Mesenchymal stem cell (in vitro differentiated cells and primary cell): Measurements from ENCODE around the gene CCNQ.

Experiments used
- DNase-seq: peaks from one replicate; pipeline ENCODE4 v3.0.0-alpha.2; 2013
- H2AFZ ChIP-seq: one replicate; pipeline ENCODE4 v1.6.1; 2013; ENCODE audit warnings: low read depth, mild to moderate bottlenecking, control low read depth, inconsistent platforms, low read length, moderate library complexity
- H2AK5ac ChIP-seq: 2 replicates; pipeline ENCODE4 v1.6.1; 2013; ENCODE audit warnings: low read length, moderate library complexity, mild to moderate bottlenecking, inconsistent platforms; ENCODE audit not compliant: severe bottlenecking
- H2BK120ac ChIP-seq: one replicate; pipeline ENCODE4 v1.6.1; 2013; ENCODE audit warnings: low read depth, mild to moderate bottlenecking, inconsistent platforms, low read length, moderate library complexity
- H2BK12ac ChIP-seq, 2 experiments: one replicate each; pipeline ENCODE4 v1.6.1; 2013; ENCODE audit warnings: inconsistent platforms in 2 of 2, low read length in 2 of 2, mild to moderate bottlenecking in 2 of 2, moderate library complexity in 2 of 2, control low read depth in 1 of 2
- H2BK15ac ChIP-seq: one replicate; pipeline ENCODE4 v1.6.1; 2013; ENCODE audit warnings: mild to moderate bottlenecking, low read depth, inconsistent platforms; ENCODE audit not compliant: poor library complexity, severe bottlenecking
- H2BK5ac ChIP-seq: 2 replicates; pipeline ENCODE4 v1.6.1; 2013; ENCODE audit warnings: low read depth, mild to moderate bottlenecking, low read length, control low read depth, inconsistent platforms; ENCODE audit not compliant: poor library complexity, severe bottlenecking
- H3K14ac ChIP-seq, 2 experiments: one replicate each; pipeline ENCODE4 v1.6.1; 2013; ENCODE audit warnings: inconsistent platforms in 2 of 2, low read length in 2 of 2, control low read depth in 1 of 2, mild to moderate bottlenecking in 1 of 2, moderate library complexity in 1 of 2
- H3K18ac ChIP-seq, 2 experiments: one replicate each; pipeline ENCODE4 v1.6.1; 2013; ENCODE audit warnings: inconsistent platforms in 2 of 2, low read length in 2 of 2, control low read depth in 1 of 2, low read depth in 1 of 2, mild to moderate bottlenecking in 1 of 2
- H3K23ac ChIP-seq, 2 experiments: one replicate each; pipeline ENCODE4 v1.6.1; 2013; ENCODE audit warnings: inconsistent platforms in 2 of 2, low read length in 2 of 2, mild to moderate bottlenecking in 2 of 2, moderate library complexity in 2 of 2, control low read depth in 1 of 2
- H3K27ac ChIP-seq: 2 replicates; pipeline ENCODE4 v1.5.1; 2013; ENCODE audit warnings: mild to moderate bottlenecking, moderate library complexity, low read length, control low read depth, inconsistent platforms; ENCODE audit not compliant: poor library complexity, severe bottlenecking
- H3K27me3 ChIP-seq, 2 experiments: 2 replicates each; pipeline versions ENCODE4 v1.6.1 to v1.7.0; 2013; ENCODE audit warnings: low read length in 2 of 2, mild to moderate bottlenecking in 2 of 2, moderate library complexity in 2 of 2, control low read depth in 1 of 2, inconsistent platforms in 1 of 2; ENCODE audit not compliant: control insufficient read depth in 1 of 2, insufficient read depth in 1 of 2
- H3K36me3 ChIP-seq, 2 experiments: 2 replicates each; pipeline versions ENCODE4 v1.6.1 to v1.7.0; 2013; ENCODE audit warnings: low read length in 2 of 2, control low read depth in 1 of 2, inconsistent platforms in 1 of 2, low read depth in 1 of 2, mild to moderate bottlenecking in 1 of 2; ENCODE audit not compliant: insufficient read depth in 2 of 2, control insufficient read depth in 1 of 2
- H3K4ac ChIP-seq, 2 experiments: one replicate each; pipeline ENCODE4 v1.6.1; 2013; ENCODE audit warnings: inconsistent platforms in 2 of 2, low read length in 2 of 2, mild to moderate bottlenecking in 2 of 2, moderate library complexity in 2 of 2, control low read depth in 1 of 2, low read depth in 1 of 2
- H3K4me1 ChIP-seq: 2 replicates; pipeline ENCODE4 v1.6.1; 2013; ENCODE audit warnings: low read depth, low read length, control low read depth; ENCODE audit not compliant: control insufficient read depth, insufficient read depth
- H3K4me2 ChIP-seq: 2 replicates; pipeline ENCODE4 v1.6.1; 2013; ENCODE audit warnings: low read length, mild to moderate bottlenecking, inconsistent platforms; ENCODE audit not compliant: poor library complexity, severe bottlenecking
- H3K4me3 ChIP-seq, 2 experiments: 2 replicates each; pipeline versions ENCODE4 v1.5.1 to v1.7.0; 2013; ENCODE audit warnings: low read length in 2 of 2, mild to moderate bottlenecking in 2 of 2, control low read depth in 1 of 2, low read depth in 1 of 2; ENCODE audit not compliant: insufficient read depth in 1 of 2
- H3K79me1 ChIP-seq: replicated peaks from 2 replicates; pipeline ENCODE4 v1.6.1; 2013; ENCODE audit warnings: mild to moderate bottlenecking, control low read depth, low read length, inconsistent platforms; ENCODE audit not compliant: poor library complexity, severe bottlenecking
- H3K9ac ChIP-seq: 2 replicates; pipeline ENCODE4 v1.7.0; 2013; ENCODE audit warnings: mild to moderate bottlenecking, low read length, moderate library complexity
- H3K9me3 ChIP-seq: 2 replicates; pipeline ENCODE4 v1.7.0; 2013; ENCODE audit warnings: mild to moderate bottlenecking, low read length; ENCODE audit not compliant: control insufficient read depth
- H4K8ac ChIP-seq: one replicate; pipeline ENCODE4 v1.6.1; 2013; ENCODE audit warnings: inconsistent platforms, mild to moderate bottlenecking, low read length, moderate library complexity
- H4K91ac ChIP-seq: one replicate; pipeline ENCODE4 v1.6.1; 2013; ENCODE audit warnings: mild to moderate bottlenecking, low read length, inconsistent platforms
- WGBS: methylation state at CpG from one replicate; pipeline ENCODE4 v1.1.7; 2013; ENCODE audit warnings: mixed read lengths; 5-methylcytosine and 5-hydroxymethylcytosine counted together

CCNQ gene

GRCh38 chrX:153603131-153603656, 4.3 kb upstream of the CCNQ start:
- Histone ChIP-seq H3K23ac (no peak overlapping the region), H2AFZ (no peak overlapping the region), H3K36me3 (no peaks in the 10 kb centered on the region), H3K4me1 (peaks cover 8% of the 10 kb centered on the region), H3K27me3 (peaks cover 0 to 49% of the 10 kb centered on the region in 2 experiments), H2BK12ac (no peak overlapping the region), H3K9me3 (peaks cover 2% of the 10 kb centered on the region), H2BK120ac (no peak overlapping the region), H4K91ac (no peak overlapping the region), H2BK15ac (no peak overlapping the region), H3K14ac (no peak overlapping the region), H3K79me1 (peaks cover 2% of the 10 kb centered on the region), H3K4ac (no peak overlapping the region), H2BK5ac (no peak overlapping the region), H3K9ac (no peak overlapping the region), H2AK5ac (no peak overlapping the region), H3K4me2 (no peak overlapping the region), H4K8ac (no peak overlapping the region), H3K4me3 (no peak overlapping the region), H3K18ac (no peak overlapping the region), H3K27ac (no peak overlapping the region)
- 89% methylated on average over 15 of the region's 17 CpGs for WGBS
- no peak for DNase-seq

- H2BK12ac ChIP-seq: no peak overlapping the region
- no peak overlapping the region for H3K4ac ChIP-seq
- DNase-seq: no peak
- H3K14ac ChIP-seq: no peak overlapping the region
- H4K91ac ChIP-seq: no peak overlapping the region
- no peak overlapping the region for H3K27ac ChIP-seq
- H3K9me3 ChIP-seq: peaks cover 2% of the 10 kb centered on the region
- no peak overlapping the region for H3K9ac ChIP-seq
- 95% methylated on average over 3 of the region's 3 CpGs for WGBS
- H4K8ac ChIP-seq: no peak overlapping the region
- peaks cover 2% of the 10 kb centered on the region for H3K79me1 ChIP-seq
- no peak overlapping the region for H2BK5ac ChIP-seq
- peaks cover 8% of the 10 kb centered on the region for H3K4me1 ChIP-seq
- H3K4me2 ChIP-seq: no peak overlapping the region
- no peak overlapping the region for H3K23ac ChIP-seq
- no peak overlapping the region for H2AFZ ChIP-seq
- H2AK5ac ChIP-seq: no peak overlapping the region
- no peak overlapping the region for H2BK15ac ChIP-seq
- H3K18ac ChIP-seq: no peak overlapping the region
- H2BK120ac ChIP-seq: no peak overlapping the region
- H3K4me3 ChIP-seq: no peak overlapping the region
- peaks cover 0 to 47% of the 10 kb centered on the region in 2 experiments for H3K27me3 ChIP-seq
- H3K36me3 ChIP-seq: no peaks in the 10 kb centered on the region
Observed at GRCh38 chrX:153602601-153603000, 3.7 kb upstream of the CCNQ start.

DNA sequence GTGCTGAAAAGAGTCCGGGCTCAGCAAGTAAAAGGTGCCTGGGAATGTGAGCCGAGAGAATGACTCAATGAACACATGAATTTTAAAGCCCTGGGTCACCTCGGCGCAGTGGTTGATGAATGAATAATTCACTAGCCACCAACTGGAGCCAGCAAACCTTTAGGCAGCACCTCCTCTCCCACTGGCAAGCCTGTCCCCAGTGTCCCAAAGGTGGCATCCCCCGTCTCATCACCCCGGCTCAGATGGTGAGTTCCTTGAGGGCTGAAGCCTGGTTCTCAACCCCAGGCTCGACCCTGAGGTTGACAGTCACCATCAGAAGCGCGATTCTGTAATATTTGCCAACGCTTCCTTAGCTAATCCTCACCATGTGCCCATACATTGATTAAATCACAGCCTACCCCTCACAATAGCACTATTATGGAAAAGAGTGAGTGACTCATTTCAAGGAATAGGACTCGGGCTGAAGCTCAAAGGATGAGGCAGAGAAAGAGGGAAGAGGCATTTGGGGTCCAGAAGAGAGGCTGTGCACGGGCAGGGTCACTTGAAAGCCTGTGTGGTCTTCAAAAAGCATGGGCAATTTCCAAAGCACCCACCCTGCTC, 2.7 kb upstream of the CCNQ start:
- Histone ChIP-seq H4K91ac (no peak overlapping the region), H3K23ac (no peak overlapping the region), H3K4me2 (no peak overlapping the region), H3K9me3 (peaks cover 2% of the 10 kb centered on the region), H2AFZ (no peak overlapping the region), H2BK15ac (no peak overlapping the region), H3K14ac (no peak overlapping the region), H3K36me3 (no peaks in the 10 kb centered on the region), H3K9ac (no peak overlapping the region), H2BK12ac (no peak overlapping the region), H3K4ac (no peak overlapping the region), H2BK120ac (no peak overlapping the region), H2BK5ac (no peak overlapping the region), H3K27me3 (peaks cover 0 to 43% of the 10 kb centered on the region in 2 experiments), H3K79me1 (peaks cover 2% of the 10 kb centered on the region), H3K4me1 (peaks cover 8% of the 10 kb centered on the region), H4K8ac (no peak overlapping the region), H2AK5ac (no peak overlapping the region), H3K4me3 (no peak overlapping the region), H3K18ac (no peak overlapping the region), H3K27ac (no peak overlapping the region)
- DNase-seq: no peak
- WGBS: 97% methylated on average over 7 of the region's 12 CpGs

DNA sequence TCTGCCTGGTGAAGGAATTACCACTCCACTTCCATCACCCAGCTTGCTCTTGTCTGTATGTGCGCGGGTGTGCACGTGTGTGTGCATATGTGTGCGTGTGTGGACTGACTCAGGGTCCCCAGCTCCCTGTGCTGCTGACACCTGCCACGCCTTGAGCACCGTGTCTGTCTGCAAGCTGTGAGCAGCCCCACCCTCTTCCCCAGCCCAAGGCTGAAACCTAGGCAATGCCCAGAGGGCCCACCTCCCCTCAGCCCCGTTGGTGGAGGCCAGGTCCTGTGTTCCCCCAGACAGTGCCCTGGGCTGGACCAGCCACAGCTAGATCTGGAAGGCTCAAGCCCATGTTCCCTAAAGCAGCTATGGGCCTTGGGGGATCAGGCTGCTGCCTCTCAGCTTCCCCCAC, 2.0 kb upstream of the CCNQ start:
- Histone ChIP-seq H3K79me1 (peaks cover 2% of the 10 kb centered on the region), H3K14ac (no peak overlapping the region), H3K9ac (no peak overlapping the region), H3K36me3 (peaks cover 0 to 1% of the 10 kb centered on the region in 2 experiments), H3K9me3 (peaks cover 2% of the 10 kb centered on the region), H2BK12ac (no peak overlapping the region), H3K18ac (no peak overlapping the region), H3K4me2 (no peak overlapping the region), H3K4me1 (peaks cover 8% of the 10 kb centered on the region), H3K27me3 (peaks cover 0 to 39% of the 10 kb centered on the region in 2 experiments), H2AFZ (no peak overlapping the region), H2BK120ac (no peak overlapping the region), H4K91ac (no peak overlapping the region), H3K23ac (no peak overlapping the region), H2BK15ac (no peak overlapping the region), H3K27ac (no peak overlapping the region), H3K4ac (no peak overlapping the region), H3K4me3 (no peak overlapping the region), H2BK5ac (no peak overlapping the region), H2AK5ac (no peak overlapping the region), H4K8ac (no peak overlapping the region)
- DNase-seq: no peak
- WGBS: 98% methylated on average over 7 of the region's 7 CpGs
